ENCODE measurements around the gene TESK2.
"Not testable (repeated sequence)": the region's sequence is repeated elsewhere in the genome, so short reads cannot be mapped to it uniquely, and the experiment has no call there.

The TESK2 gene

DNA sequence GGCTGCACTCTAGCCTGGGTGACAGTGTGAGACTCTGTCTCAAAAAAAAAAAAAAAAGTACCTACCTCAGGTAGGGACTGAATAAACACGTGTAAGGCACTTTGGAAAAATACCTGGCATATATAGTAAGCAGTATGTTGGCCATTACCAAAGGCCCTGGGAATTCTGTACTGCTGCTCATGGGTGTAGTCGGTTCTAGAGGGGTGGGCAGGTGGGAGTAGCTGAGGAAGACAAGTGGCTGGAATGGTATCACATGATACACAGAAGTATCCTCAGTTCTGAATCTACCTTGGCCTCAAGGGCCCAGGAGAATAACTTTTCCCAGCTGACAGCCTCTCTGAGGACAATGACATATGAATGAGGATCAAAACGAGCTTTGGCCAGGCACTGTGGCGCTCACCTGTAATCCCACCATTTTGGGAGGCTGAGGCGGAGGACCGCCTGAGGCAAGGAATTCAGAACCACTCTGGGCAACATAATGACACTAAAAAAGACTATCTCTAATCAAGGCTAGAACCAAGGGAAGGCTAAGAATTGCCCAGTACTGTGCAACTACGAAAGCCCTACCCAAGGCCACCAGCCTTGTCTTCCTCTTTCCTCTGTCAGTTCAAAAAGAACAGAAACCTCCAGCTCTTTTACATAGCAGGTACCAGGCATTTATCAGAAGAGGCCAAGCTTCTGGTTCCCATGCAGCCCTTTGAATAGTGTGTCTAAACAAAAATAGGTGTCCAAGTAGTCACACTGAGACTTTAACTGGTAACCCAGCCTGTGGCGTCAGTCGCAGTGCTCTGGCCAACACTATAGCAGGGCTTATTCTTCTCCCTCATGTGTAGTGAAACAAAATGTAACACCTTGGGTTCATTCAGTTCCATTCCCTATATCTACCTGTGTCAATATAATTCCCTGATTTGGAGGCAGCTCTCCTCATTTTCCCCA, 19.3 kb upstream of the TESK2 start:
- DNase-seq, result no peak

DNA sequence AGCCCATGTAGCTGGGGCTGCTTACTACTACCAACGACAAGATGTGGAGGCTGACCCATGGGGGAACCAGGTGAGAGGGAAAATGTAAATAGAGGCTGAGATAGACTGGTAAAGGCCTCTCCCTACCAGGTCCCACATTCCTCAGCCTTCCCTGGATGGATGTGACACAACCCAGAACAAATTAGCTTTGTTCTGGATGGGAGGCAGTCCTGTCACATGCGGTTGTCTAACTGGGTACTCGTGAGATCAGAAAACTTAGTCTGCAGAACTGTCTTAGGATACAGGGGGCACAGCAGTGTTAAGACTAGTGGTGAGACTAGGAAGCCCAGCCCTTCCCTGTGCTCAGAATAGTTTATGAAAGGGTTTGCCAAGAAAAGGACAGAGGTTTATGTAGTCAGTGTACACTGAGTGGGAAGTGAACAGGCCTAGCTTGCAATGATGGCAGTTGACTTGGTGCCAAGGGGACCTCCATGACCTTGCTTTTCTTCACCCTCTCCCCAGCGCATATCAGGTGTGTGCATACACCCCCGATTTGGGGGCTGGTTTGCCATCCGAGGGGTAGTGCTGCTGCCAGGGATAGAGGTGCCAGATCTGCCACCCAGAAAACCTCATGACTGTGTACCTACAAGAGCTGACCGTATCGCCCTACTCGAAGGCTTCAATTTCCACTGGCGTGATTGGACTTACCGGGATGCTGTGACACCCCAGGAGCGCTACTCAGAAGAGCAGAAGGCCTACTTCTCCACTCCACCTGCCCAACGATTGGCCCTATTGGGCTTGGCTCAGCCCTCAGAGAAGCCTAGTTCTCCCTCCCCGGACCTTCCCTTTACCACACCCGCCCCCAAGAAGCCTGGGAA, 17.6 kb upstream of the TESK2 start:
- no peak for DNase-seq

DNA sequence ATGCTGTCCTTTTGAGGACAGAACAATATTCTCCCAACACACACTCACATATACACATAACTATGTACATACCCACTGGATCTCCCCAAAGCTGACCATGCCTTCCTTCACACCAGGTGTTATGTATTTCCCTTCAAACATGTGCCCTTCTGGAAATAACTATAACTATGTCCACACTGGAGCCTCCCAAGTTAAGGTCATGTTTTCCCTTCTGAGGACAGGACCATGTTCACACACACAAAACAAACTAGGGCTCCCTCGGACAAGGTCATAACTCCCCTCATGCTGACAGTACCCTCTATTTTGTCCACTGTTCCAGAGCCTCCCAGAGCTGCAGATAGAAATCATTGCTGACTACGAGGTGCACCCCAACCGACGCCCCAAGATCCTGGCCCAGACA, 16.9 kb upstream of the TESK2 start:
- DNase-seq, result no peak

DNA sequence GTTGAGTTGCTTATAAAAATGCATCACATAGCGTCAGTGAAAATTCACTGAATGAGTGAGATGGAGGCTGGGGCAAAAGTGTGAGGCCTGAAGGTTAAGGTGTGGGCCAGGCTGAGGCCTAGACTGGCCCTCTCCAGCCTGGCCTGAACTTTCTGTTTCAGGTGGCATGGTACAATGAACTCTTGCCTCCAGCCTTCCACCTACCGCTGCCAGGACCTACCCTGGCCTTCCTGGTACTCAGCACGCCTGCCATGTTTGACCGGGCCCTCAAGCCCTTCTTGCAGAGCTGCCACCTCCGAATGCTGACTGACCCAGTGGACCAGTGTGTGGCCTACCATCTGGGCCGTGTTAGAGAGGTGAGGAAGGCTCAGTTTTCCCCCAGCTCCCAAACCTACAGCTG, 16.2 kb upstream of the TESK2 start:
- DNase-seq, result no peak

DNA sequence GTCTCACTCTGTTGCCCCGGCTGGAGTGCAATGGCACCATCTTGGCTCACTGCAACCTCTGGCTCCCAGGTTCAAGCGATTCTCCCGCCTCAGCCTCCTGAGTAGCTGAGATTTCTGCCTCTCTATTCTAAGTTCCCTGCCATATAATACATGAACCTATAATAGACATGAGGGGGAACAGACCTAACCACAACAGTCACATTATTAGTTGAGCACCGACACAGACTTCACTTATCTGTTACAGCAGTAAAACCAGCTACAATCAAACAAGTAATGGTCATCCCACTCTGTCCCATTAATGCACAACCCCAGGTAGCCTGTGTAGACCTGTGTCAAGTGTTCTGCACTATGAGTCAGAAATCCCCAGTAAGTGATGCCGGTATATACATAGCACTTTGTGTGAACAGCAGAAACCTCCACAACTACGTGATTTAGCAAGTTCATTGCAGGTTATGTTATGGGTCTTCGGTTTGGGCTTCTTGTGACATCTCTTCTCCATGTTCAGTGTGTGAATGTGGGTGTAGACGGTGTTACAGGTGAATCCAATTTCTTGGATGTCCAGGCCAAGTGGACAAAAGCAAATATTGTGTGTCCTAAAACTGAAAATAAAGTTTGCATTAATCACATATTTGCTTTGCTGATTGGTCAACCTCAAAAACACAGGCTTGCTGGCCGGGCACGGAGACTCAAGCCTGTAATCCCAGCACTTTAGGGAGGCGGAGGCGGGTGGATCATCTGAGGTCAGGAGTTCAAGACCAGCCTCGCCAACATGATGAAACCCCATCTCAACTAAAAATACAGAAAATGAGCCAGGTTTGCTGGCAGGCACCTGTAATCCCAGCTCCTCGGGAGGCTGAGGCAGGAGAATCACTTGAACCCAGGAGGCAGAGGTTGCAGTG, 12.7 kb upstream of the TESK2 start:
- no peak for DNase-seq

DNA sequence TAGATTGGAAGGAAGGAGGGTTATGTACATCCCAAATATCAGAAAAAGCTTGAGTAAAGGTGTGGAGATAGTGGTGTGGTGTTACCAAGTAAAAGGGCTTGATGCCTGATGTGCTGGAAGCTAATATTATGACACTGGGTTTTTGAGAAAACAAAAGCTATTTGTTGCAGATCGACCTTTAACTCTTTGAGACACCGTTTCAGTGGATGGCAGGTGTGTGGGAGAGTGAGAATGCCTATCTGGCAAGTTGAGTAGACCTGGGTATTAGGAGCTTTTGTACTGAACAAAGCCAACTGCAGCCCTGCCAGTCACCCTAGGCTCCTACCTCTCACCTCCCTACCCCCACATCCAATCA, 10.5 kb upstream of the TESK2 start:
- DNase-seq, result no peak

DNA sequence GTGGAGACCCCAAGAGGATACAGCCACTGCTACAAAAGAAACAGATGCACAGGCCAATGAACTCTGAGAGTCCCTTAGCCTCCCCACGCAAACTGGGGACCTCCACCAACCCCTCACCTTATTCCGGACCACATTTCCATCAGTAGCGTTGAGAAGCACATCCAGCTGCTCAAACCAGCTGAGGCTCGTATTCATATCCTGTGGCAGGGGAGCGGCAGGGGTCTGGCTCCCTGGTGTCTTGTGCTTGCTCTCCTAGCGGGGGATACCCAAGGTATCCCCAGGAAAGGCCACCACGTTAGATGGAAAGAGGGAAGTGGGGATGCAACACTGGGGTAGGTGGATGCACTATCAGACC, 8.4 kb upstream of the TESK2 start:
- DNase-seq, result no peak

DNA sequence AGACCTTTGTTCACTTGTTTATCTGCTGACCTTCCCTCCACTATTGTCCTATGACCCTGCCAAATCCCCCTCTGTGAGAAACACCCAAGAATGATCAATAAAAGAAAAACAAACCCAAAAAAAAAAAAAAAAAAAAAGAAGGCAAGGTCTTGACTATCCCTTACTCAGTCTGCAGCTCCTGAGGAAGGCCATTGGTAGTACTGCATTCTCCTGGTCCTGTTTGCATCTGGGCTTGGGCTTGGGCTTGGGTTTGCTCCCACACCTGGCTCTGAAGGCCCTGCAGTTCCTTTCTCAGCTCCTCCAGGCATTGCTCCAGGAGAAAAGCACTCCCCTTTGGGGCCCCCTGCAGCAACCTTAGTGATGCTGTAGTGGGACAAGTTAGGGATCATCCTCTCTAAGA, 7.3 kb upstream of the TESK2 start:
- no peak for DNase-seq

DNA sequence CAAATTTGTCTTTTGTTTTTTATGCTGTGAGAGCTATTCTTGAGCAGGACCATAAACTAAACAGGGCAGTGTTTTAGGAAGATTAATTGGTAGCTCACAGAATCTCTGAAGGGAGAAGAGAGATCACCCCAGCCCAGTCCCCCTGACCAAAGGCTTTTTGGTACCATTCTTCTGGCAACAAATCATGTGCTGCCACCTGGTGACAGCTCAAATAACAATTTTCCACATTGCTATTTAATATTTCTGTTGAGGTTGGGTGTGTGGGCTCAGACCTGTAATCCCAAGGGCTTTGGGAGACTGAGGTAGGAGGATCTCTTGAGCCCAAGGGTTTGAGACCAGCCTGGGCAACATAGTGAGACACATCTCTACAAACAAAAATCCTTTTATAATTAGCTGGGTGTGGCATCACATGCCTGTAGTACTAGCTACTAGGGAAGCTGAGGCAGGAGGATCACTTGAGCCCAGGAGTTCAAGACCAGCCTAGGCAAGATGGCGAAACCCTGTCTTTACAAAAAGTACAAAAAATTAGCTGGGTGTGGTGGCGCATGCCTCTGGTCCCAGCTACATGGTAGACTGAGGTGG, 2.2 kb upstream of the TESK2 start:
- DNase-seq, result no peak

DNA sequence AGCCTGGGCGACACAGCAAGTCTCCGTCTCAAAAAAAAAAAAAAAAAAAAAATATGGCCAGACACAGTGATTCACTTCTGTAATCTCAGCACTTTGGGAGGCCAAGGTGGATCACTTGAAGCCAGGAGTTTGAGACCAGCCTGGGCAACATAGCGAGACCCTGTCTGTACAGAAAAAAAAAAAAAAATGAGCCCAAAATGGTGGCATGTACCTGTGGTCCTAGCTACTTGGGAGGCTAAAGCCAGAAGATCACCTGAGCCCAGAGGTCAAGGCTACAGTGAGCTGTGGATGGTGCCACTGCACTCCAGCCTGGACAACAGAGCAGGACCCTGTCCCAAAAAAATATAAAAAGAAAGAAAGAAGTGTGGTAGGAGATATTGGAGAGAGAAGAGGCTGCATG, 1.7 kb upstream of the TESK2 start:
- no peak for DNase-seq

DNA sequence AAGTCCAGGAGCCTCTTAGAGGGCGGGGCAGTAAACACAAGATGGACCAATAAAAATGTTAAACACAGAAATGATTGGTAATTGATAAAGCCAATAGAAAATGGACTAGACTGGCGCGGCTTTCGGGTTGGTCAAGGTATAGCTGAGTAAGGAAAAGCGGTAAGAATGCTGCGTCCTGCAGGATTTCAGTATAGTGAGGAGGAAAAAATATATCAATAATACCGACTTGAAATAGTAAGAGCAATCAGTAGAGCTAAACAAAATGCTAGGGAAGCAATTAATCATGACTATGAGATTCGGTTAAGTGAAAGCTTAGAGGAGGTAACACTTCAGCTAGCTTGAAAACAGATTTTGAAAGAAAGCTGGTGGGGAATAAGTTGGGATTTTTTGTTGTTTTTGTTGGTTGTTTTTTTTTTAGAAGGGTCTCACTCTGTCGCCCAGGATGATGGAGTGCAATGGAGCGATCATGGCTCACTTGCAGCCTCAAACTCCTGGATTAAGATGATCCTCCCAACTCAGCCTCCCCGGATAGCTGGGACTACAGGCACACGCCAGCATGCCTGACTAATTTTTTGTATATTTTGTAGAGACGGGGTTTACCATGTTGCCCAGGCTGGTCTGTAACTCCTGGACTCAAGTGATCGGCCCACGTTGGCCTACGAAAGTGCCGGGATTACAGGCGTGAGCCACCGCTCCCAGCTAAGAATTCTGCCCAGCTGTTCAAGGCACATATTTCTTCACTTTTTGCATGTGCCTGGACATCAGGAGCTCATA, 711 bp upstream of the TESK2 start:
- DNase-seq, result no peak

DNA sequence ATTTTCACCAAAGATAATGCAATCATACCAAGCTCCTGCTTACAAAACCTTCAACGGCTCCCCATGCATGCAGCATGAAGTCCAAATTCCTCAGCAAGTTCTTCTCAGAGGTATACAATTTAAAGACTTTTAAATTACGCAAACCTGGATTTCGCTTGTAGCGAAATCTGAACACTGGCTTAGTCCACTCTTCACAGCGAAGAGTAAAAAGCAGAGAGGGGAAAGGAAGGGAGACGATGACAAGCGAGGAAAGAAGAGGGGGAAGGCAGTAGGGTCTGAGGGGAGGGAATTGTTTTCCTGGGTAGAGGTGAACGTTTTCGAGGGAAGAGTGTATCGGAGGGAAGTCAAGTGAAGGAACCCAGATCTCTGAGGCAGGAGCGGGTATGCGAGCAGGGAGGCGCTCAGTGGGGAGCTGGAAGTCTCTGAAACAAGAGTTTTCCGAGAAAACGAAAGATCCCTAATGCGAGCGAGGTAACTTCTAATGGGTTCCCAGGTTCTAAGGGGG, 790 bp downstream of the TESK2 start:
- no peak for DNase-seq

DNA sequence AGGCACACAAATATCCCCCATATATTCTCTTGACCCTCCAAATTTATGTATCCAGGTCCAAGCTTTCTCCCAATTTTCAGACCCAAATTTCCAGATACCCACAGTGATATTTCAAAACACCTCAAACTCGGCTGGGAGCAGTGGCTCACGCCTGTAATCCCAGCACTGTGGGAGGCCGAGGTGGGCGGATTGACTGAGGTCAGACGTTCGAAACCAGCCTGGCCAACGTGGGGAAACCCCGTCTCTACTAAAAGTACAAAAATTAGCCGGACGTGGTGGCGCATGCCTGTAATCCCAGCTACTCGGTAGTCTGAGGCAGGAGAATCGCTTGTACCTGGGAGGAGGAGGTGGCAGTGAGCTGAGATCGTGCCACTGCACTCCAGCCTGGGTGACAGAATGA, 1.6 kb downstream of the TESK2 start:
- not testable (repeated sequence) for DNase-seq

DNA sequence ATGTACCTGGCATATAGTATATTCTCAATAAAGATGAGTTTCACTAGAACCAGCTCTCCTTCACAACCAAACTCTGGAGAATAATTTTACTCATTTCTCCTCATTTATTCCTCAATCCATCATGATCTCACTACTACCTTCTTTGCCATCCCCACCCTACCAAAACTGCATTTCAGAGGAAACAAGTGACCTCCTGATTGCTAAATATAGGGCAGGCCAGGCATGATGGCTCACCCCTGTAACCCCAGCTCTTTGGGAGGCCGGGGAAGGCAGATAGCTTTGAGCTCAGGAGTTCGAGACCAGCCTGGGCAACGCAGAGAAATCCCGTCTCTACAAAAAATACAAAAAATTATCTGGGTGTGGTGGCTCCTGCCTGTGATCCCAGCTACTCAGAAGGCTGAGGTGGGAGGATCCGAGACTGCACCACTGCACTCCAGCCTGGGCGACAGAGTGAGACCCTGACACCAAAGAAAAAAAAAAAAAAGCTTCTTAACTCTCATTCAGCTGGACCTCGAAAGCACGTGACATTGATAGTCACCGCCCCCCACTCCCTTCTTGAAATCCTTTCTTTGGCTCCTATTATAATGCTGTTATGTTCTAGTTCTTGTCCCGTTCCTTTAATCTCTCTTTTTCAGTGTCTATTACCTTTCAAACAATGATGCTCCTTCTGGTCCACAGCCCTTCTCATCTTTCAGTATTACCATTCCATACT, 2.1 kb downstream of the TESK2 start:
- no peak for DNase-seq

DNA sequence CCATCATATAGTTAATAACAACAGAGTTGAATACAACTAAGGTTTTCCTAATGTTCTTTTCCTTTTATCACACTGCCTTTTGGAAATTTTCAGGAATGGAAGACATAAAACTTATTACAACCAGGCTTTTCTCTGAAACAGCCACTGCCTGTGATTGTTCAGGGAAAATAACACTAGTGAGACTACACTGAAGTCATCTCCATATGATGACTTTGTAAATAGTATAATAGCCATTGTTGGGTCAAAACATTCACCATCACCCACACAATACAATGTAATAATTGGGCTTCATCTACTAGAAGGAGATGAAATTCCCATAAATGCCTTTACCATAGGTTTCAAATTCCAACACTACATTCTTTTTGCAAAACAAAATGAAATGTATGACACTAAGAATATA, 5.0 kb downstream of the TESK2 start:
- no peak for DNase-seq

DNA sequence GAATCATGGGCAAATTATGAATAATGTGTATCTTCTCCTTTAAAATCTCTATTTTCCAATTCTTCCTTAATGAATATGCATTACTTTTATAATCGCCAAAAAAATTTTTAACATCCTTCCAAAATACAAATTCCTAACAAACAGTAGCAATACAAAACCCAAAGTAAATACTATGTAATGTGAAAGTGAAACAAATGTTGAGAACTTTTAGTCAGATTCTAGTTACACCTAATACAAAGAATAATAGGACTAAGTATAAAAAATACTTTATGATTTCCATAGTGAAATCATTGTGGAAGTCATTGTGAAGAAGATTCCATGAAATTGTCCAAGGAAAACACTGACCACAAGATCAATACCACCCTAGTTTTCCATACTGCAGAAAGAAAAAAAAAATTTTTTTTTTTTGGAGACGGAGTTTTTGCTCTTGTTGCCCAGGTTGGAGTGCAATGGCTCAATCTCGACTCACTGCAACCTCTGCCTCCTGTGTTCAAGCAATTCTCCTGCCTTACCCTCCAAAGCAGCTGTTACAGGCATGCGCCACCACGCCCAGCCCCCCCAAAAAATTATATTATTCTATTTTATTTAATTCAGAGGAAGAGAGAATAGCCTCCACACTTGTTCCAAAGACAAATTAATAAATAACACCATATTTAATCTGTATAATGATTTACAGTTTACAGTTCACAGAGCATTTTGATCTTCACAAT, 11.8 kb downstream of the TESK2 start:
- DNase-seq, result no peak

DNA sequence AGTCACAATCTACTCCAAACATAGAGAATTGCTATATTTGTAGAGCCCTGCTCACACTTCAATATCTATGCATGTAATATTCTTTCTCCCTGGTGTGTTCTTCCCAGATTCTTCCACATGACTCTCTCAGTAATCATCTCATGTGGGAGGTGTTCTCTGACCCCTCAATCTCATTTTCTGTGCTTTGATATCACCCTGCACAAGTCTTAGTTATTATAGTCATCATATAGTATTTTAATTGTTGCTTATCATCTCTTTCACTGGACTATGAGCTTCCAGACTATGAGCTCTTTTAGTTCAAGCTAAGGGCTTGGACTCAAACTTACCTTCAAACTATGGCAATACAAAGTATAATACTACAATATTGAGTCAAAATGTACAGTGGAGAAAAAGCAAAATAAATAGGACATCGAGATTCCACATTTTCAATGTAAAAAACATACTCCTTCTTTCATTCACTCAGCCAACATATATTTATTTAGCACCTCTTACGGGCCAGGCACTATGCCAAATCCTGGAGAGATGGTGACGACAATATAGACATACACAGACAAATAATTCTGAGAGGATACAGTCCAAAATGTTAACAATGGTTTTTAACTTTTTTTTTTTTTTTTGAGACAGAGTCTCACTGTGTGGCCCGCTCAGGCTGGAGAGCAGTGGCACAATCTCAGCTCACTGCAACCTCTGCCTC, 12.7 kb downstream of the TESK2 start:
- no peak for DNase-seq

DNA sequence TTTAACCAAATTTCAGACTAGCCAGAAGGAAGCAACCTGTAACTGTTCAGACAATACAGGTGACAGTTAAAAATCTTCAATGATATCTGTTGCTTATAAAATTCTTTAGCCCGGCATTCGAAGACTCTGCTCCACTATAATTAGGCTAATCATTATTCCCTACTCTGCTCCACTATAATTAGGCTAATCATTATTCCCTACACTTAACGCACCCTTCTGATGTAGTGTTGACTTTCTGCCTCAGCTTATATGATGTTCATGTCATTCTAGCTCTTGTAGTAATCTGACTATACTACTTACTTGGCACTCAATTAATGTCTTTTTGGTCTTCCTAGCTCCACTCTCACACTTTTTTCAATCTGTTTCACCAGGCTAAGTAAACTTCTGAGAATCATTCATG, 13.3 kb downstream of the TESK2 start:
- DNase-seq, result no peak

DNA sequence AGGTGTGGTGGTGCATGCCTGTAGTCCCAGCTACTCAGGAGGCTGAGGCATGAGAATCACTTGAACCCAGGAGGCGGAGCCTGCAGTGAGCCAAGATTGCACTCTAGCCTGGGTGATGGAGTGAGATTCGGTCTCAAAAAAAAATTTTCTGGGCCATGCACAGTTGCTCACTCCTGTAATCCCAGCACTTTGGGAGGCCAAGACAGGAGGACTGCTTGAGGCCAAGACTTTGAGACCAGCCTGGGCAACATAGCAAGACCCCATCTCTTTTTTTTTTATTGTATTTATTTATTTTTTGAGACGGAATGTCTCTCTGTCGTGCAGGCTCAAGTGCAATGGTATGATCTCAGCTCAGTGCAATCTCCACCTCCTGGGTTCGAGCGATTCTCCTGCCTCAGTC, 16.8 kb downstream of the TESK2 start:
- not testable (repeated sequence) for DNase-seq

DNA sequence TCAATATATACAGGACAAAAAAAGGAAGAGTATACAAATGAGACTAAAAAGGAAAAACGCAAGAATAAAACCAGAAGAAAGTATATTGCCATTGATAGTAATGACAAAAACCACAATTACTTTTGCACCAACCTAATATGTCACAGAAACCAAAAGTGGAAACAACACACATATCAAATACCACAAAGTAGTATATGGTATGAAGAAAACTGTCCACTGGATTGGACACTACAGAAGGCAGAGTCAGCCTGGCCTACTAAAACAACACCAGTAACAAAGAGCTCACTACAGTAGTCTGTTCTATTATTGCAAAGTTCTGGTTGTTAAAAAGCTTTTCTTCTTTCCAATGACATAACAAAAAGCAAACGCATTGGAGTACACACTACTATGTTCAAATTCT, 17.7 kb downstream of the TESK2 start:
- no peak for DNase-seq
